Frontal cortex (tissue), 4 donors: Measurements from ENCODE around the gene KRT10. TPM values are rescaled to one million over a fixed set of nuclear protein-coding genes. Genes with fewer than 3 reads are reported as not detected.

Experiments used
- DNase-seq, 2 donors: peaks; one replicate each; pipeline ENCODE4 v3.0.0; 2012; ENCODE audit warnings: low spot score in 2 of 2
- FAIRE-seq: peaks from 2 replicates; lab custom pipeline; 2012; peaks lifted over from hg19 to GRCh38; lab: Jason Lieb, UNC
- total RNA-seq: library from RNA; depleted of rRNA; stranded (reverse); fragments of >200 nt; gene quantifications from one replicate; pipeline ENCODE4 v1.2.3, GENCODE V29; 2014
- donor health status: control.
- donor health status: control.
- donor health status: control.

KRT10 gene
- total RNA-seq, 1 donor from 2014 or later: 2.4 TPM

DNA sequence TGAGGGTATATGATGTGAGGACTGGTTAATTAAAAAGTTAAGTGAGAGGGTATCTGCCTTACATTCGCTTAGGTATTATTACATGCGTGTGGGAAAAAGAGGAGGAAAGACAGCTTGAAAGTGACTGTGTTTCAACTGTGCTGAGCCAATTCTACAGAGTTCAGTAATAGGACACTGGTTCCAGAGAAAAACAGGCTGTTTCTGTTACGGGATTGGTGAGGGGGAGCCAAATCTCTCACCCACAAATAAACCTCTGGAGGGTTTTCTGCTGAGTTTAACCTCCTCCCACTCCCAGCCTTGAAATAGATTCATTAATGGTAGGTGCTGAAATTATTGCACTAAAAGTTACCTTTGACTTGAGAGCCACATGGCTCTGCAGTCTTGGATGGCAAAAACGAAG lies 46.5 kb downstream of the KRT10 start:
- FAIRE-seq (no peak), DNase-seq (no peak)

DNA sequence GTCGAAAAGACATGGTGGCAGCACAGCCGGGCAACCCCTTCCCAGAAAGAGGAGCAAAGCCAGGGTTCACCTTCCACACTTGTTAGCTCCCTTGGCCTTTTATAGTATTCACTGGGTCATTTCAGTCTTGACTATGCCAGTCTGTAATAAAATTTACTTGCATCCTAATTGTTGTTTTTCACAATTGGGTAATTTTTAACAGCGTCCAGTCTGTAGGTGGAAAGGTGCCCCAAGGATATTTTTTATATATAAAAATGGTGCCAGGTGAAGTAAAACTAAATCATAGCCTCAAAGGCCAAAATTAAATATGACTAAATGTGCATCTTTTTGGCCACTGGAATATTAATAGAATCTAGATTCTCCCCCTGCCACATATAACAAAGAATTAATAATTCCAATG lies 50.3 kb downstream of the KRT10 start, which contains the start of gene KRT26:
Gene KRT26 (minus strand): TSS at position 101 of the 400 bp plus-strand sequence. CDS start 88 bp downstream, at position 13.
- FAIRE-seq (no peak), DNase-seq (no peak)

Other genes with a start within 250 kb of the KRT10 start
- gene SMARCE1, start 174.8 kb downstream of the KRT10 start, total RNA-seq: 119 TPM
- gene KRT222, start 157.4 kb downstream of the KRT10 start, total RNA-seq: 5.7 TPM
- not detected for gene KRT24, start 118.9 kb downstream of the KRT10 start, total RNA-seq
- not detected for gene KRT25, start 67.3 kb downstream of the KRT10 start, total RNA-seq
- not detected for gene KRT26, start 50.4 kb downstream of the KRT10 start, total RNA-seq
- gene KRT27, start 40.1 kb downstream of the KRT10 start, total RNA-seq: not detected
- gene KRT28, start 22.7 kb downstream of the KRT10 start, total RNA-seq: not detected
- not detected for gene KRT12, start 44.6 kb upstream of the KRT10 start, total RNA-seq
- gene KRT20, start 62.6 kb upstream of the KRT10 start, total RNA-seq: not detected
- gene KRT23, start 115.0 kb upstream of the KRT10 start, total RNA-seq: 0.41 TPM
- not detected for gene KRT39, start 144.3 kb upstream of the KRT10 start, total RNA-seq
- not detected for gene KRT40, start 161.7 kb upstream of the KRT10 start, total RNA-seq
- gene KRTAP3-3, start 171.6 kb upstream of the KRT10 start, total RNA-seq: not detected
- not detected for gene KRTAP3-2, start 177.3 kb upstream of the KRT10 start, total RNA-seq
- gene KRTAP3-1, start 186.5 kb upstream of the KRT10 start, total RNA-seq: not detected
- not detected for gene KRTAP1-5, start 204.6 kb upstream of the KRT10 start, total RNA-seq
- not detected for gene KRTAP1-4, start 207.6 kb upstream of the KRT10 start, total RNA-seq
- gene KRTAP1-3, start 212.3 kb upstream of the KRT10 start, total RNA-seq: not detected
- gene KRTAP1-1, start 218.8 kb upstream of the KRT10 start, total RNA-seq: not detected
- not detected for gene KRTAP2-1, start 224.7 kb upstream of the KRT10 start, total RNA-seq
- not detected for gene KRTAP2-2, start 232.6 kb upstream of the KRT10 start, total RNA-seq
- not detected for gene KRTAP2-3, start 237.5 kb upstream of the KRT10 start, total RNA-seq
- not detected for gene KRTAP2-4, start 243.3 kb upstream of the KRT10 start, total RNA-seq